Measurements from ENCODE around the gene C3orf70. TPM values are rescaled to one million over a fixed set of nuclear protein-coding genes. Genes with fewer than 3 reads are reported as not detected.
A peak's percentile ranks its signal among the peaks of the same experiment; 100 is the strongest.

The C3orf70 gene
- total and polyA plus RNA-seq, 3 experiments from 2014 or later, result 0.07 TPM; not detected in 2

GRCh38 chr3:185051801-185052200 is 101.1 kb downstream of the C3orf70 start:
- no peak overlapping the region for H3K4me3 ChIP-seq (ENCODE audit: low read length)
- H3K4me1 ChIP-seq (ENCODE audit: insufficient read depth, low read length), result no peaks in the 10 kb centered on the region
- Mint-ChIP-seq H3K27ac (no peak overlapping the region), H3K27me3 (no peaks in the 10 kb centered on the region), H3K4me3 (no peak overlapping the region), H3K9me3 (peaks cover 25 to 64% (median 30%) of the 10 kb centered on the region in 5 donors), H3K36me3 (peaks cover 68 to 92% (median 88%) of the 10 kb centered on the region in 3 donors), H3K4me1 (no peaks in the 10 kb centered on the region)
- H3K36me3 ChIP-seq (ENCODE audit: insufficient read depth, low read length), result peaks cover 29% of the 10 kb centered on the region
- no peak overlapping the region for H3K27ac ChIP-seq (ENCODE audit: low read depth, low read length)
- POLR2A ChIA-PET, result no interaction called here
- H3K9me3 ChIP-seq (ENCODE audit: low read length), result peaks cover 7% of the 10 kb centered on the region
- DNase-seq, result no peak
- CTCF ChIA-PET, result no interaction called here
- no peaks in the 10 kb centered on the region for H3K27me3 ChIP-seq (ENCODE audit: insufficient read depth, low read length, poor library complexity, severe bottlenecking)

GRCh38 chr3:185049710-185050109 is 103.2 kb downstream of the C3orf70 start:
- Mint-ChIP-seq H3K27me3 (no peaks in the 10 kb centered on the region), H3K36me3 (peaks cover 71 to 95% (median 95%) of the 10 kb centered on the region in 3 donors), H3K4me1 (no peaks in the 10 kb centered on the region), H3K4me3 (no peak overlapping the region), H3K27ac (no peak overlapping the region), H3K9me3 (peaks cover 8 to 44% (median 16%) of the 10 kb centered on the region in 5 donors)
- DNase-seq, result no peak
- ChIA-PET POLR2A (no interaction called here), CTCF (interaction anchor here (1.3 kb wide), 1 partner anchor 14 kb away, joined by 4 read pairs; no protein-coding TSS in a partner anchor)
- no peaks in the 10 kb centered on the region for H3K4me1 ChIP-seq (ENCODE audit: insufficient read depth, low read length)
- H3K27ac ChIP-seq (ENCODE audit: low read depth, low read length), result no peak overlapping the region
- H3K27me3 ChIP-seq (ENCODE audit: insufficient read depth, low read length, poor library complexity, severe bottlenecking), result no peaks in the 10 kb centered on the region
- no peaks in the 10 kb centered on the region for H3K9me3 ChIP-seq (ENCODE audit: low read length)
- no peak overlapping the region for H3K4me3 ChIP-seq (ENCODE audit: low read length)
- peaks cover 29% of the 10 kb centered on the region for H3K36me3 ChIP-seq (ENCODE audit: insufficient read depth, low read length)

GRCh38 chr3:185046603-185047002 is 106.3 kb downstream of the C3orf70 start:
- Mint-ChIP-seq H3K27ac (peak overlapping the region in 1 of 8 donors; percentile 15), H3K27me3 (no peaks in the 10 kb centered on the region), H3K9me3 (peaks cover 0 to 16% (median 0%) of the 10 kb centered on the region in 5 donors), H3K4me1 (no peaks in the 10 kb centered on the region), H3K36me3 (peaks cover 58 to 91% (median 88%) of the 10 kb centered on the region in 3 donors), H3K4me3 (no peak overlapping the region)
- Histone ChIP-seq H3K27ac (ENCODE audit: low read depth, low read length) (no peak overlapping the region), H3K9me3 (ENCODE audit: low read length) (no peaks in the 10 kb centered on the region), H3K4me1 (ENCODE audit: insufficient read depth, low read length) (no peaks in the 10 kb centered on the region), H3K4me3 (ENCODE audit: low read length) (no peak overlapping the region), H3K27me3 (ENCODE audit: insufficient read depth, low read length, poor library complexity, severe bottlenecking) (no peaks in the 10 kb centered on the region), H3K36me3 (ENCODE audit: insufficient read depth, low read length) (peaks cover 19% of the 10 kb centered on the region)
- CTCF ChIA-PET, result no interaction called here
- DNase-seq, result no peak
- POLR2A ChIA-PET, result no interaction called here

DNA sequence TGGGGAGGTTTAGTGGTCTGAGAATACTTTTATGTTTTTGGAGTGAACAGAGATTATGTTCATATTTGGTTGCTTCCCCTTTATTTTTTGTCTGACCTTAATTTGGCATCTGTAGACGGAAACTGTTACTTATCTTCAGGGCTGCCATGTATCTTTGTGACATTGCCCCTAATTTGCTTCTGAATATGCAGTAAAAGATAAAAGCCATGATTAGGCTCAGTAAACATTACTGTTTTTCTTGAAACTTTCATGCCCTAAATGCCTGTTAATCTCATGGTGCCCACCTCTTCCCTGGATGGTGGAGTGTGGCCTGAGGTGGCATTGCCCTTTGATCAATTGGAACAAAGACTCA is 106.7 kb downstream of the C3orf70 start:
- Mint-ChIP-seq H3K9me3 (peaks cover 0 to 14% (median 0%) of the 10 kb centered on the region in 5 donors), H3K27ac (peak overlapping the region in 1 of 8 donors; percentile 15), H3K36me3 (peaks cover 58 to 91% (median 88%) of the 10 kb centered on the region in 3 donors), H3K4me3 (no peak overlapping the region), H3K4me1 (no peaks in the 10 kb centered on the region), H3K27me3 (no peaks in the 10 kb centered on the region)
- no peak for DNase-seq
- CTCF ChIA-PET, result no interaction called here
- H3K9me3 ChIP-seq (ENCODE audit: low read length), result no peaks in the 10 kb centered on the region
- peaks cover 19% of the 10 kb centered on the region for H3K36me3 ChIP-seq (ENCODE audit: insufficient read depth, low read length)
- POLR2A ChIA-PET, result no interaction called here
- no peak overlapping the region for H3K4me3 ChIP-seq (ENCODE audit: low read length)
- no peaks in the 10 kb centered on the region for H3K27me3 ChIP-seq (ENCODE audit: insufficient read depth, low read length, poor library complexity, severe bottlenecking)
- H3K27ac ChIP-seq (ENCODE audit: low read depth, low read length), result no peak overlapping the region
- H3K4me1 ChIP-seq (ENCODE audit: insufficient read depth, low read length), result no peaks in the 10 kb centered on the region

DNA sequence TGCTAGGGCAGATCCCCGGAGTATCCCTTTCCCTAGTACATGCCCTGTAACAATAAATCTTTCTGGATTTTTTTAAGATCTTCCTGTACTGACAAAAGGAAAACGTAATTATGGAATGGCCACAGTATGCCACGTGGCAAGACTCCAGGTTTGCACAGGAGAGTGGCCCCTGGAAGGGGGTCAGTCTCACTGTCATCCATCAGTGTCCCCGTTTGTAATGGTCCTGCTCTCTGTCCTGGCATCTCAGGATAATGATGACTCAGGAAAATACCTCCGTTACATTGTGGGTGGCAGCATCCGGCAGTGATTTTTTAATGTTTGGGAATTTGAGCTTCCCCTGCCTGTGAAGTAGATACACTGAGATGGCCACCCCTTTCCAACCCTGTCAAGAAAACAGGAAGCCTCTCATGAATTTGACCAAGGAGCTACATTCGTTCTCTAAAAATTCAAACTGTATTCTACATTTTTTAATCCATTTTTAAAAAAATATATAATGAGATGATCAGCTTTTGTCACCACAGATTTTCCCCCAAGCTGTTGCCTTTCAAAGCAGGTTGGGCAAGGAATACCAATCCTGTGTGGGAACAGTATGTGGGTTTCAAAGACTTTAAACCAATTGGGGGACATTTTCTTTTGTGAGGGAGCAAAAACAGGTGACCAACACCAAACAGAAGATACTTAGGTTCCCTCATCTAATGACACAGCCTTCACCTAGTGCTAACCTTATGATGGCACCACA is 110.4 kb downstream of the C3orf70 start:
- H3K36me3 Mint-ChIP-seq, result peaks cover 40 to 85% (median 76%) of the 10 kb centered on the region in 3 donors
- H3K4me3 Mint-ChIP-seq, result no peak overlapping the region
- peak overlapping the region in 1 of 8 donors; percentile 16 for H3K27ac Mint-ChIP-seq
- CTCF ChIA-PET, result interaction anchor here (1.0 kb wide), 1 partner anchor 20 kb away, joined by 3 read pairs; no protein-coding TSS in a partner anchor
- Histone ChIP-seq H3K36me3 (ENCODE audit: insufficient read depth, low read length) (no peaks in the 10 kb centered on the region), H3K4me1 (ENCODE audit: insufficient read depth, low read length) (no peaks in the 10 kb centered on the region), H3K27ac (ENCODE audit: low read depth, low read length) (no peak overlapping the region), H3K4me3 (ENCODE audit: low read length) (no peak overlapping the region), H3K9me3 (ENCODE audit: low read length) (no peaks in the 10 kb centered on the region), H3K27me3 (ENCODE audit: insufficient read depth, low read length, poor library complexity, severe bottlenecking) (no peaks in the 10 kb centered on the region)
- no peak for DNase-seq
- no peaks in the 10 kb centered on the region for H3K27me3 Mint-ChIP-seq
- peaks cover 3 to 20% (median 5%) of the 10 kb centered on the region in 5 donors for H3K9me3 Mint-ChIP-seq
- POLR2A ChIA-PET, result no interaction called here
- no peaks in the 10 kb centered on the region for H3K4me1 Mint-ChIP-seq

- Histone ChIP-seq H3K4me3 (ENCODE audit: low read length) (no peak overlapping the region), H3K27me3 (ENCODE audit: insufficient read depth, low read length, poor library complexity, severe bottlenecking) (no peaks in the 10 kb centered on the region), H3K27ac (ENCODE audit: low read depth, low read length) (no peak overlapping the region), H3K9me3 (ENCODE audit: low read length) (no peaks in the 10 kb centered on the region), H3K36me3 (ENCODE audit: insufficient read depth, low read length) (no peaks in the 10 kb centered on the region), H3K4me1 (ENCODE audit: insufficient read depth, low read length) (no peaks in the 10 kb centered on the region)
- DNase-seq, result no peak
- ChIA-PET CTCF (interaction anchor here (1.0 kb wide), 1 partner anchor 19 kb away, joined by 3 read pairs; no protein-coding TSS in a partner anchor), POLR2A (no interaction called here)
- Mint-ChIP-seq H3K27ac (peak overlapping the region in 1 of 8 donors; percentile 55), H3K27me3 (no peaks in the 10 kb centered on the region), H3K9me3 (peaks cover 4 to 21% (median 12%) of the 10 kb centered on the region in 5 donors), H3K36me3 (peaks cover 44 to 82% (median 73%) of the 10 kb centered on the region in 3 donors), H3K4me1 (no peaks in the 10 kb centered on the region), H3K4me3 (no peak overlapping the region)
Observed at GRCh38 chr3:185041540-185041939, 111.3 kb downstream of the C3orf70 start.

DNA sequence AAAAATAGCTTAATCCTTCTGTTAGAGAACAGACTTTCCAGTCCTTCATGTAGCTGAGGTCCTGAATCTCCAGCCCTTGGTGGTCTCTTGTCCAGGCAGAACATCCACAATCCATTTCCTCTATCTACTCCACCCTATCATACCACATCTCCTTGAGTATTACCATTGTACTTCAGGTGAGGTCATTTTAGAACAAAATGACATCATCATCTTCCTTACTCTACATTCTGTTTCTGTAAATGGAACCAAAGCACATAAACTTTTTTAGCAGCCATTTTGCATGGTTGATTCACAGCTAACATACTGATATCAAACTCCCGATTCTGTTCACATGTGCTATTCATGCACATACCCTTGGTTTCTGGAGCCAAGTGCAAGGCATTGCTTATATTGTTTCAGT is 112.4 kb downstream of the C3orf70 start:
- H3K9me3 ChIP-seq (ENCODE audit: low read length), result no peaks in the 10 kb centered on the region
- H3K27me3 Mint-ChIP-seq, result no peaks in the 10 kb centered on the region
- H3K4me3 ChIP-seq (ENCODE audit: low read length), result no peak overlapping the region
- DNase-seq, result no peak
- H3K27ac Mint-ChIP-seq, result no peak overlapping the region
- ChIA-PET POLR2A (no interaction called here), CTCF (no interaction called here)
- no peaks in the 10 kb centered on the region for H3K4me1 Mint-ChIP-seq
- H3K9me3 Mint-ChIP-seq, result peaks cover 7 to 29% (median 16%) of the 10 kb centered on the region in 5 donors
- H3K27me3 ChIP-seq (ENCODE audit: insufficient read depth, low read length, poor library complexity, severe bottlenecking), result no peaks in the 10 kb centered on the region
- no peak overlapping the region for H3K4me3 Mint-ChIP-seq
- no peak overlapping the region for H3K27ac ChIP-seq (ENCODE audit: low read depth, low read length)
- no peaks in the 10 kb centered on the region for H3K36me3 ChIP-seq (ENCODE audit: insufficient read depth, low read length)
- H3K4me1 ChIP-seq (ENCODE audit: insufficient read depth, low read length), result no peaks in the 10 kb centered on the region
- peaks cover 43 to 83% (median 72%) of the 10 kb centered on the region in 3 donors for H3K36me3 Mint-ChIP-seq

DNA sequence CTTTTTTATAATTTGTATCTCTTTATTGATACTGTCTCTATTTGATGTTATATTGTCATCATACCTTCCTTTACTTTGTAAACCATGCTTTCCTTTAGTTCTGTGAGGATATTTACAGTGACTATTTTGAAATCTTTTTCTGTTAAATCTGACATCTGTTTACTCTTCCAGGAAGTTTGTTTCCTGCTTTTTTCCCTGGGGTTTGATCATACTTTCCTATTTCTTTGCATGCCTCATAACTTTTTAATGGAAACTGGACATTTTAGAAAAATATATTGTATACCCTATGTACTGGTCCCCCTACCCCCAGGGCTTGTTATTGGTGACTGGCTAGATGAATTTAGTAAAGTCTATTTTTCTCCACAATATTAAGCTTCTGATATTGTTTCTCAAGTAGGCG is 115.1 kb downstream of the C3orf70 start:
- no peak overlapping the region for H3K27ac Mint-ChIP-seq
- H3K4me1 Mint-ChIP-seq, result no peaks in the 10 kb centered on the region
- Histone ChIP-seq H3K4me3 (ENCODE audit: low read length) (no peak overlapping the region), H3K36me3 (ENCODE audit: insufficient read depth, low read length) (peaks cover 5% of the 10 kb centered on the region), H3K27ac (ENCODE audit: low read depth, low read length) (no peak overlapping the region), H3K27me3 (ENCODE audit: insufficient read depth, low read length, poor library complexity, severe bottlenecking) (no peaks in the 10 kb centered on the region), H3K4me1 (ENCODE audit: insufficient read depth, low read length) (no peaks in the 10 kb centered on the region), H3K9me3 (ENCODE audit: low read length) (no peaks in the 10 kb centered on the region)
- ChIA-PET POLR2A (no interaction called here), CTCF (no interaction called here)
- no peak overlapping the region for H3K4me3 Mint-ChIP-seq
- no peak for DNase-seq
- peaks cover 16 to 40% (median 27%) of the 10 kb centered on the region in 5 donors for H3K9me3 Mint-ChIP-seq
- H3K27me3 Mint-ChIP-seq, result no peaks in the 10 kb centered on the region
- peaks cover 53 to 87% (median 76%) of the 10 kb centered on the region in 3 donors for H3K36me3 Mint-ChIP-seq

All from CD8-positive, alpha-beta memory T cell (primary cell).